ENCODE data around the gene TNS3.

Gene TNS3

DNA sequence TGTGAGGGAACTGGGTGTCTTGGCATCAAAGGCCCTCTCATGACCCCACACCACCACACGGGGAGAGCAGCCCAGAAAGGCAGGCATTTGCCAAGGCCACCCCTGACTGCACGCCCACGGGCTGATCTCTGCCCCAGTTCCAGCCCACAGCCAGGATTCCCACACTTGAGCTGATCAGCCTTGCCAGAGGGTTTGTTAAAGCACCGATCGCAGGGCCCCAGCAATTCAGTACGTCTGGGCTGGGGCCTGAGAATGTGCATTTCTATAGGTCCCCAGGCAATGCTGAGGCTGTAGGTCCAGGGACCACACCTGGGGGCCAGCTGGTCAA lies 103.9 kb downstream of the TNS3 start:
- H3K4me1 ChIP-seq: peaks cover 77 to 100% (median 98%) of the 10 kb centered on the region in 10 experiments
- no peaks in the 10 kb centered on the region for H3K27me3 ChIP-seq
- H3K9ac ChIP-seq: peak overlapping the region; percentile 8 to 86 (median 50); a peak in 19 of 22 replicates
- H3K36me3 ChIP-seq: peaks cover 0 to 58% (median 0%) of the 10 kb centered on the region in 11 experiments; a peak in 8 of 22 replicates
- H3K9me3 ChIP-seq (replicated peaks in 1 of 11): no peaks in the 10 kb centered on the region
- TF ChIP-seq Cebpa-rat (IDR thresholded peaks at IDR 0.05): no peak
- peak overlapping the region in 3 of 10 experiments; percentile 68 to 80 (median 72); a peak in 6 of 20 replicates for H3K4me3 ChIP-seq
- peak overlapping the region; percentile 51 to 99 (median 92) for H3K4me2 ChIP-seq
- H4K20me1 ChIP-seq: peaks cover 0 to 71% (median 0%) of the 10 kb centered on the region in 11 experiments; a peak in 6 of 22 replicates
- H3K27ac ChIP-seq: peak overlapping the region; percentile 9 to 97 (median 87); a peak in 20 of 22 replicates

DNA sequence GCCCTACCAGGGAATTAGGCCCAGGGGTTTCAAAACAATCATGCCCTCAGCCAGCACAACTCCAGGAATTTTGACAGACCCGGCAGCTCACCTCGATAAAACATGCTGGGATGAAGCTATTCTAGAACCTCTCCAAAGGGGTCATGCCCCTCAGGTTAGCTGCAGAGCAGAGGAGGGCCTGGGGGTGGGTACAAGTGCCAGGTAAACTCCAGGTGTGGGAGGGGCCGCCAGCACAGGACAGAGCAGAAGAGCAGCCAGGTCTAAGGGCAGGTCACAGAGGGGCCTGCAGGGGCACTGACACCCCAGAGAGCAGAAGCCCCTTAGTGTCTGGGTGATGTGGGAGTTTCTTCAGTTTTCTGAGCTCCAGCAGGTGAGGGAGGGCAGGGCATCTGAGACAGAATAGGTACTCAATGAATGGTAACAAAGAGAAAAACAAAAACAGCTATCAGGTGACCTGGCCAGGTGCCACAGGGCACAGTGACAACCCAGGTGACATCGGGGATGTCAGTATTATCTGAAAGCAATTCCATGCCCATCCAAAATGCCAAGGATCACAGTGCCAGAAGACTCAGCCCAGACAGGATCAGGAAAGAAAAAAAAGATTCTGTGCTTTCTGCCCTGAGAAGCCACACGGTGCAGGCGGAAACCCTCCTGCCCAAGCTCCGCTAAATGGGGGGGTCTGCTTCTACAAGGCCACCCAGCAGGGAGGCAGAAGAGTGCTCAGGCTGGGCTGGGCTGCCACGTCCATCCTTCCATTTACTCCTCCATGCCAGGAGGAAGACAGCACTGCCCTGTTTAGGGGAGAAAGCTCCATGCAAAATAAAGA lies 104.5 kb downstream of the TNS3 start:
- TF ChIP-seq Cebpa-rat (IDR thresholded peaks at IDR 0.05): no peak
- no peaks in the 10 kb centered on the region for H3K27me3 ChIP-seq
- no peaks in the 10 kb centered on the region for H3K9me3 ChIP-seq (replicated peaks in 1 of 11)
- H4K20me1 ChIP-seq: peaks cover 0 to 76% (median 0%) of the 10 kb centered on the region in 11 experiments; a peak in 6 of 22 replicates
- H3K4me2 ChIP-seq: peak overlapping the region; percentile 51 to 99 (median 92)
- H3K36me3 ChIP-seq: peaks cover 0 to 63% (median 0%) of the 10 kb centered on the region in 11 experiments; a peak in 8 of 22 replicates
- peak overlapping the region in 3 of 10 experiments; percentile 68 to 80 (median 72); a peak in 6 of 20 replicates for H3K4me3 ChIP-seq
- H3K9ac ChIP-seq: peak overlapping the region; percentile 8 to 86 (median 50); a peak in 19 of 22 replicates
- peaks cover 77 to 100% (median 98%) of the 10 kb centered on the region in 10 experiments for H3K4me1 ChIP-seq
- peak overlapping the region in 10 of 11 experiments; percentile 76 to 97 (median 88); a peak in 20 of 22 replicates for H3K27ac ChIP-seq

DNA sequence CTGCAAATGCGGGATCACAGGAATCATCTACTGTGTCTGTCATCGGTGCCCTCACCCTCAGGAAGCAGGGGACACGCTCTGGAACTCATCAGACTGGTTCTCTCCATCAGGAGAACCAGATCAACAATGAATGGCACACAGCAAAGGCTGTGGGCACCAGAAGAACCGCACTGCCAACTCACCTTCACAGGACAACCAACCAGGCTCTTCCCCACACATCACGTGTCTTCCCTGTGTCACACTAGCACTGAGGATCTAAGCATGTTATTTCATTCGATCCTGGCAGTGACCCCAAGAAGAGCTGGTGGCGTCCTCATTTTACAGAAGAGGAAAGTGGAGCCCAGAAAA lies 106.1 kb downstream of the TNS3 start:
- H3K36me3 ChIP-seq: peaks cover 0 to 79% (median 4%) of the 10 kb centered on the region in 11 experiments; a peak in 11 of 22 replicates
- H3K27me3 ChIP-seq: no peaks in the 10 kb centered on the region
- no peak for TF ChIP-seq Cebpa-rat (IDR thresholded peaks at IDR 0.05)
- H3K9me3 ChIP-seq (replicated peaks in 1 of 11): no peaks in the 10 kb centered on the region
- H3K4me2 ChIP-seq: peak overlapping the region; percentile 69 to 99 (median 92)
- peak overlapping the region; percentile 83 to 97 (median 88); a peak in 21 of 22 replicates for H3K27ac ChIP-seq
- H3K4me1 ChIP-seq: peaks cover 76 to 98% (median 95%) of the 10 kb centered on the region in 10 experiments
- H4K20me1 ChIP-seq: peaks cover 0 to 92% (median 0%) of the 10 kb centered on the region in 11 experiments; a peak in 6 of 22 replicates
- peak overlapping the region in 5 of 10 experiments; percentile 35 to 80 (median 68); a peak in 9 of 20 replicates for H3K4me3 ChIP-seq
- peak overlapping the region; percentile 63 to 86 (median 71) for H3K9ac ChIP-seq

DNA sequence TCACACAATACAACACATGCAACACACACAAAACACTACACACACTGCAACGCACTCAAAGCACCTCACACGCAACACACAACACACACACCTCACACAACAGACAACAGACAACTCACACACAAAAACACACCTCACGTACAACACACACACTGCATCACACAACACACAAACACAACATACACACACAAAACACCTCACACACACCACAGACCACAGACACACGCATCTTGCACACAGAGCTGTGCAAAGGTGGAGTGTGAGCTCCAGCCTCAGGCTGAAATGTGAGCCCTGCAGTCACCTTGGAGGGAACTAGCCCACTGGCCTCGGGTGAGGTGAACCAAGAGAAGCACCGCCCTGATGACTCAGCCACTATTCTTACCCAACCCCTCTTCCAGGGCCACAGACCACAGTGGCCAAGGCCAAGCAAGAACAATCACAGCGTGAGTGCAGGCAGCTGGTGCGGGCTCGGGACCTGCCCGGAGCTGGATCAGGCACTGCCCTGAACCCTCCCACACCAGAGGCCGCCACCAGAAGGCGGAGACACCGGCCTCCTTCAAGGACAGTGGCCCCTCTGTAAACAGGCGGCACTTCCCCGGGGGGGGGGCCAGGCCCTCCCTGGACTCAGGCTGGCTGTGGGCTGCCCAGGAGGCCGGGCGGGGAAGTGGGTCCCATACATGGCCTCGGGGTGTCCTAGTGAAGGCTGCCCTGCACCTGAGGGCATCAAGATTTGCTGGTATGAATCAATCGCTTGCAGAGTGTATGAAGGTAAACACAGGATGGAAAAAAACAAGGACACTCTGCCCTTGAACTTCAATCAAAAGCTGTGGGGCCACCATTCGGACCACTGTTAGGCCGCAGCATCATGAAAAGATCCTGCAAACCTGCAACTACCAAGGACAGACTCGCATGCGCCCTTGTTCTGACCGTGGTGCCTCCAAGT lies 106.7 kb downstream of the TNS3 start:
- peaks cover 0 to 98% (median 0%) of the 10 kb centered on the region in 11 experiments; a peak in 6 of 22 replicates for H4K20me1 ChIP-seq
- 0 out of 22 replicates have a peak, but pooled peaks cover 0 to under 1% (median 0%) of the 10 kb centered on the region in 11 experiments for H3K9me3 ChIP-seq (replicated peaks in 1 of 11)
- H3K4me1 ChIP-seq: peaks cover 75 to 96% (median 91%) of the 10 kb centered on the region in 10 experiments
- peaks cover 0 to 85% (median 9%) of the 10 kb centered on the region in 11 experiments; a peak in 13 of 22 replicates for H3K36me3 ChIP-seq
- peak overlapping the region in 5 of 10 experiments; percentile 35 to 80 (median 68); a peak in 10 of 20 replicates for H3K4me3 ChIP-seq
- peak in 10 of 11 experiments; percentile 30 to 86 (median 74); a peak in 17 of 22 replicates for TF ChIP-seq Cebpa-rat (IDR thresholded peaks at IDR 0.05)
- peak overlapping the region; percentile 63 to 86 (median 71) for H3K9ac ChIP-seq
- H3K4me2 ChIP-seq: peak overlapping the region; percentile 69 to 99 (median 92)
- no peaks in the 10 kb centered on the region for H3K27me3 ChIP-seq
- H3K27ac ChIP-seq: peak overlapping the region; percentile 83 to 97 (median 88)

DNA sequence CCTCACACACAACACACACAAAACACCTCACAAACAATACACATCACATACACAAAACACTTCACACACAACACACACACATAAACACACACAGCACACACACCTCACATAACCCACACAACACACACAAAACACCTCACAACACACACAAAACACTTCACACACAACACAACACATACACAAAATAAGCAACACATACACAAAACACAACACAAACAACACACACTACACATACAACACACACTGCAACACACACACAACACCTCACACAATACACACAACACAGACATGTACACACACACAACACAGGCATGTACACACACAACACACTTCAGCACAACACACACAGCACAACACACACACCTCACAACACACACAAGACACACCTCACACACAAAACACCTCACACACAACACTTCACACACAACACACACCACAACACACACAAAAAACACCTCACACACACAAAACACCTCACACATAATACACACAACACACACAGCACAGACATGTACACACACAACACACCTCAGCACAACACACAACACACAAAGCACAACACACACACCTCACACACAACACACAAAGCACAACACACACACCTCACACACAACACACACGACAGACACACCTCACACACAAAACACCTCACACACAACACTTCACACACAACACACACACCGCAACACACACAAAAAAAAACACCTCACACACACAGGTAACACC lies 107.5 kb downstream of the TNS3 start:
- peaks cover 0 to 6% (median 0%) of the 10 kb centered on the region in 11 experiments; a peak in 1 of 22 replicates for H3K9me3 ChIP-seq (replicated peaks in 1 of 11)
- H3K27me3 ChIP-seq: no peaks in the 10 kb centered on the region
- peak overlapping the region; percentile 69 to 99 (median 92) for H3K4me2 ChIP-seq
- peaks cover 0 to 86% (median 16%) of the 10 kb centered on the region in 11 experiments; a peak in 13 of 22 replicates for H3K36me3 ChIP-seq
- peak overlapping the region in 5 of 10 experiments; percentile 35 to 80 (median 68); a peak in 8 of 20 replicates for H3K4me3 ChIP-seq
- H3K9ac ChIP-seq: peak overlapping the region; percentile 20 to 86 (median 70); a peak in 19 of 22 replicates
- peaks cover 0 to 98% (median 0%) of the 10 kb centered on the region in 11 experiments; a peak in 6 of 22 replicates for H4K20me1 ChIP-seq
- peaks cover 67 to 94% (median 84%) of the 10 kb centered on the region in 10 experiments for H3K4me1 ChIP-seq
- TF ChIP-seq Cebpa-rat (IDR thresholded peaks at IDR 0.05): no peak
- peak overlapping the region; percentile 83 to 97 (median 88) for H3K27ac ChIP-seq

DNA sequence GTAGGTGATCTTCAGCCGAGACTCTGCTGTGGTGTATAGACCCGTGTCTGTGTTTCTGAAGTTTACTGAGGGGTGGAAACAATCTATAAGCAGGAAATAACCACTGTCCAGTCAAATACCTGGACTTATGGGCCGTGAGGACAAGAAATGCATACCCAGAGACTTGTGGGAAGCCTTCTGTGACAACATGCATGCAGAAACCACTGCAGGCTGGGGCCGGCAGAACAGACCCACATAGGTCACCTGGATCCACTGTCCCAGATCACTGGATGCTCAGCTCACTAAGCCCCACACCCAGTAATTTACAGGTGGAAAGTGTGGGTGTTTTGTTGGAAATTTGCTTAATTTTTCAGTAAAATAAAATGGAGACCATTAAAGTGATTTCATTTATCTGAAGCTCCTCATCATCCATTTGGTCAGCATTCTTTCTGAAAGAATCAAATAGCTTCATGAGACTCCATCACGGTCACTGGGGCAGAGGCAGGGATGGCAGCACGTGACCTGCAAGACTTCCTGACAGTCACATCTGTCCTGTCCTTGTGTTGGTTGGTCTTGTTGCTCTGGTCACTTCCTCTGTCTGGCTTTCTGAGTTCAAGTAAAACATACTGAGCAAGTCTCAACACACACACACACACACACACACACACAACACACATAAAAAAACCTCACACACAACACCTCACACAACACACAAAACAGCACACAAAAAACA lies 108.3 kb downstream of the TNS3 start:
- Histone ChIP-seq H3K4me1 (peaks cover 64 to 97% (median 77%) of the 10 kb centered on the region in 10 experiments), H3K4me3 (no peak overlapping the region), H3K9ac (peak overlapping the region in 6 of 11 experiments; percentile 20 to 86 (median 70); a peak in 8 of 22 replicates), H3K9me3 (replicated peaks in 1 of 11) (peaks cover 0 to 6% (median 0%) of the 10 kb centered on the region in 11 experiments; a peak in 1 of 22 replicates), H3K36me3 (peaks cover 0 to 88% (median 16%) of the 10 kb centered on the region in 11 experiments; a peak in 13 of 22 replicates), H3K4me2 (peak overlapping the region; percentile 69 to 99 (median 92); a peak in 21 of 22 replicates), H3K27ac (peak overlapping the region; percentile 83 to 97 (median 88)), H4K20me1 (peaks cover 0 to 100% (median 0%) of the 10 kb centered on the region in 11 experiments; a peak in 6 of 22 replicates), H3K27me3 (no peaks in the 10 kb centered on the region)
- no peak for TF ChIP-seq Cebpa-rat (IDR thresholded peaks at IDR 0.05)
